ENCODE data around the gene DUSP18.

DNA sequence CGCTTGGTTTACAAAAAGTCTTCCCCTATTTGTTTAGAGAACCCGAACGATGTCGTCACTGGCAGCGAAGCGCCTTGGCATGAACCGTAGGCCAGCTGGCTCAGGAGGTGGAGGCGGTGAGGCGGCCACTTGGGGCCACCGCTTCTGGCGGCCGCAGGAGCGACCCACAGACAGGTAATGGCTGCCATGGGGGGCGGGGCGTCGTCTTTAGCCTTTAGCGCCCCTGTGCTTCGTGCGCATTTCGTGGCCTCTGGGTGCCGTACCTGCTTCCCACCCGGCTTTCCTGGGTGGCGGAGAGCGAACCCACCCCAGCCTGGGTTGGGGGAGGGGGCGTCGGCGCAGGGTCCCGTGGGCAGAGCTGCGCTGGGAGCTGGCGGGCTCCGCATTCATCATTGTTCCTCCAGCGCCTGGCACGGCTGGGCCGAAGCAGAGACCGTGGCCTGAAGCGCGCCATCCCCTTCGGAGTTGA, 26.5 kb upstream of the DUSP18 start:
- TF ChIP-seq POLR2A (IDR thresholded peaks at IDR 0.05; ENCODE audit: low read length) (no peak), GATA1 (IDR thresholded peaks at IDR 0.05; ENCODE audit: low read depth, low read length) (no peak)
